ENCODE measurements around the gene MT1X.
"Not testable (repeated sequence)": the region's sequence is repeated elsewhere in the genome, so short reads cannot be mapped to it uniquely, and the experiment has no call there.

MT1X gene

DNA sequence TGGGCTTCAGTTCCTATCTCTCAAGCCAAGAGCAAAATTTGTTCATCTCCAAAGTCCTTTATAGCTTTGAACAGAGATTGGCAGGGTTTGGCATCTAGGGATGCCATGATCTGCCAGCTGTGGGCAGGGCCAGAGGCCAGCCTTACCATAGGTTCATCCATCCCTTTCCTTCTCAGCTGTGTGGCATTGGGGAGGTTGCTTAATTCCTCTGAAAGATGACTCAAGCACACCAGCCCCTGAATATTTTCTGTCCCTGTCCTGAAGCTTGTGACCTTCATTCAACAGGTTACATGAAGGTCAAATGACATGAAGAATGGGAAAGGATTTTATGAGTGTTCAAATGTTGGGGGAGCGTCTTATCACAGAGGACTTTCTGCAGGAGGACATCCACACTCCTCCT lies 17.8 kb upstream of the MT1X start:
- Histone ChIP-seq H3K9me3 (ENCODE audit: low read length) (peaks cover 6% of the 10 kb centered on the region), H3K36me3 (ENCODE audit: insufficient read depth, low read length) (no peaks in the 10 kb centered on the region), H2AFZ (ENCODE audit: low read depth, low read length) (no peak overlapping the region), H3K4me1 (ENCODE audit: insufficient read depth, low read length) (no peaks in the 10 kb centered on the region), H3K27me3 (ENCODE audit: insufficient read depth, low read length) (peaks cover 98% of the 10 kb centered on the region), H3K4me3 (ENCODE audit: low read length) (no peak overlapping the region)

GRCh38 chr16:56665286-56666261 lies 16.7 kb upstream of the MT1X start:
- H3K36me3 ChIP-seq (ENCODE audit: insufficient read depth, low read length); H3K4me3 ChIP-seq (ENCODE audit: low read length); H3K9me3 ChIP-seq (ENCODE audit: low read length); H2AFZ ChIP-seq (ENCODE audit: low read depth, low read length); H3K4me1 ChIP-seq (ENCODE audit: insufficient read depth, low read length): not testable (repeated sequence)
- H3K27me3 ChIP-seq (ENCODE audit: insufficient read depth, low read length) = peaks cover 98% of the 10 kb centered on the region

GRCh38 chr16:56667581-56668571 lies 14.4 kb upstream of the MT1X start, which contains the start of gene MT1G:
Gene MT1G (minus strand): TSS chr16:56668065. CDS start chr16:56667993, 72 bp downstream.
- Histone ChIP-seq H3K4me1 (ENCODE audit: insufficient read depth, low read length) (no peaks in the 10 kb centered on the region), H3K36me3 (ENCODE audit: insufficient read depth, low read length) (no peaks in the 10 kb centered on the region), H3K4me3 (ENCODE audit: low read length) (no peak within 1 kb of the TSS), H2AFZ (ENCODE audit: low read depth, low read length) (no peak within 1 kb of the TSS), H3K27me3 (ENCODE audit: insufficient read depth, low read length) (peaks cover 96% of the 10 kb centered on the region), H3K9me3 (ENCODE audit: low read length) (peaks cover 3% of the 10 kb centered on the region)

GRCh38 chr16:56669005-56669839 lies 13.0 kb upstream of the MT1X start, which contains the start of gene MT1H:
Gene MT1H (plus strand): TSS chr16:56669814. CDS start chr16:56669885, 71 bp downstream.
- Histone ChIP-seq H3K4me1 (ENCODE audit: insufficient read depth, low read length) (no peaks in the 10 kb centered on the region), H3K36me3 (ENCODE audit: insufficient read depth, low read length) (no peaks in the 10 kb centered on the region), H2AFZ (ENCODE audit: low read depth, low read length) (no peak within 1 kb of the TSS), H3K4me3 (ENCODE audit: low read length) (no peak within 1 kb of the TSS), H3K9me3 (ENCODE audit: low read length) (peaks cover 3% of the 10 kb centered on the region), H3K27me3 (ENCODE audit: insufficient read depth, low read length) (peaks cover 96% of the 10 kb centered on the region)

GRCh38 chr16:56669840-56670619 lies 12.2 kb upstream of the MT1X start:
- H3K36me3 ChIP-seq (ENCODE audit: insufficient read depth, low read length) = no peaks in the 10 kb centered on the region
- no peak overlapping the region for H2AFZ ChIP-seq (ENCODE audit: low read depth, low read length)
- no peaks in the 10 kb centered on the region for H3K4me1 ChIP-seq (ENCODE audit: insufficient read depth, low read length)
- no peak overlapping the region for H3K4me3 ChIP-seq (ENCODE audit: low read length)
- peaks cover 91% of the 10 kb centered on the region for H3K27me3 ChIP-seq (ENCODE audit: insufficient read depth, low read length)
- peaks cover 3% of the 10 kb centered on the region for H3K9me3 ChIP-seq (ENCODE audit: low read length)

DNA sequence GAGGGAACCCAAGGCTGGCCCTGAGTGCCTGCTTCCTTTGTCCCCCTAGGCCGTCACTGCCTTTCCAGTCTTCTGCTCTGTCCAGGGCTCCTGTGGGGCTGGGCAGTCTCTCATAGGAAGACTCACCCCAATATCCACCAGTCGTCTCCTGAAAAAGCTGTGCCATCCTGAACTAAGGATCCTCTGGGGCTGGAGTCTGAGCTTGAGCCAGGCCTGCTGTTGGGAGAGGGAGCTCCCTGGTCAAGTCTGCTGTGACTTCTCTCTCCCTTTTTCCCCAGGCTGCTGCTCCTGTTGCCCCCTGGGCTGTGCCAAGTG lies 11.7 kb upstream of the MT1X start:
- peaks cover 3% of the 10 kb centered on the region for H3K9me3 ChIP-seq (ENCODE audit: low read length)
- no peak overlapping the region for H3K4me3 ChIP-seq (ENCODE audit: low read length)
- H3K36me3 ChIP-seq (ENCODE audit: insufficient read depth, low read length) = no peaks in the 10 kb centered on the region
- H3K4me1 ChIP-seq (ENCODE audit: insufficient read depth, low read length) = no peaks in the 10 kb centered on the region
- no peak overlapping the region for H2AFZ ChIP-seq (ENCODE audit: low read depth, low read length)
- H3K27me3 ChIP-seq (ENCODE audit: insufficient read depth, low read length) = peaks cover 92% of the 10 kb centered on the region

- peaks cover 91% of the 10 kb centered on the region for H3K27me3 ChIP-seq (ENCODE audit: insufficient read depth, low read length)
- not testable (repeated sequence) for H3K9me3 ChIP-seq (ENCODE audit: low read length); H3K4me3 ChIP-seq (ENCODE audit: low read length); H2AFZ ChIP-seq (ENCODE audit: low read depth, low read length); H3K4me1 ChIP-seq (ENCODE audit: insufficient read depth, low read length); H3K36me3 ChIP-seq (ENCODE audit: insufficient read depth, low read length)
Observed at GRCh38 chr16:56671691-56672090, 10.6 kb upstream of the MT1X start.

DNA sequence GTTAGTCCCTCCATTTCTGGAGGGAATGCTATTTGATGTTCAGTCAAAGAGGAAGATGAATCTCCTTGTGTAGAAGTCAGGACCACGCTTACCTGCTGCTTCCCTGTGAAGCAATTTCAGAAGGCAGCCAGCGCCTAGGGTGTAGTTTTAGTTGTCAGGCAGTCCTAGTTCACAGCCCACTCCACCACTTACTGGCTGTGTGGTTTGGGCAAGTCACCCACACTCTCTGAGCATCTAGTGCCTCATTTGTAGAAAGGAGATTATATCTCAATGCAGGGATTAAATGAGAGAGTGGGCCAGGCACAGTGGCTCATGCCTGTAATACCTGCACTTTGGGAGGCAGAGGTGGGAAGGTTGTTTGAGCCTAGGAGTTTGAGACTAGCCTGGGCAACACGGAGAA lies 10.1 kb upstream of the MT1X start:
- peaks cover 91% of the 10 kb centered on the region for H3K27me3 ChIP-seq (ENCODE audit: insufficient read depth, low read length)
- H3K4me1 ChIP-seq (ENCODE audit: insufficient read depth, low read length); H2AFZ ChIP-seq (ENCODE audit: low read depth, low read length); H3K9me3 ChIP-seq (ENCODE audit: low read length); H3K4me3 ChIP-seq (ENCODE audit: low read length); H3K36me3 ChIP-seq (ENCODE audit: insufficient read depth, low read length): not testable (repeated sequence)

DNA sequence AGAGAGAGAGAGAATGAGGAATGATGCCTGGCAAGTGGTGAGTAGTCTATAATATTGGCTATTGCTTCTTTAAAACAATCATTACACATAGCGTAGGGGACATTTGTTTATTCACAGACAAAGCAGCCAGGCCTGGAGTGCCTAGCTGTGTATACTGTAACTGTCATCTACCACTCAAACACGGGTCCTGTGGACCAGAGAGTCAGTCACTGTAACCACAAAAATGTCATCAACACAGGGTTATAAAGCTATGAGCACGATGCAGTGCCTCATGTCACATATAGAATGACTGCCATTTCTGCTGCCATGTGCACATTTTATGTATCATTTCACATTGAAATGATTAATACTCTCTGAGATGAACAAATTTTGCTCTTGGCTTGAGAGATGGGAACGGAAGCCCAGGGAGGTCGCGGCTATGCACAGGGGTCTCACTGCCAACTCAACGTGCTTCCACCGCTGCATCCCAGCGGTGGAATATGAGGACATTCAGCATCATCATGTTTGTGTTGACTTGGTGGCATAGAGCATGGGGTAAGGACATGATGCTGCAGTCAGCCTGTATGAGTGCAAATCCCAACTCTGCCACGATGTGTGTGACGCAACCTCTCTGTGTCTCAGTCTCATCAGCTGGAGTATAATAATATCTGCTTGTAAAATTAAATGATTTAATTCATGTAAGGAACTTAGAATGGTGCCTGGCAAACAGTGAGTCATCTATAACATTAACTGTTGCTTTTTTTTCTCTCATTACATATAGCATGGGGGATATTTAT lies 9.3 kb upstream of the MT1X start:
- no peak overlapping the region for H3K4me3 ChIP-seq (ENCODE audit: low read length)
- H3K36me3 ChIP-seq (ENCODE audit: insufficient read depth, low read length) = no peaks in the 10 kb centered on the region
- no peaks in the 10 kb centered on the region for H3K4me1 ChIP-seq (ENCODE audit: insufficient read depth, low read length)

DNA sequence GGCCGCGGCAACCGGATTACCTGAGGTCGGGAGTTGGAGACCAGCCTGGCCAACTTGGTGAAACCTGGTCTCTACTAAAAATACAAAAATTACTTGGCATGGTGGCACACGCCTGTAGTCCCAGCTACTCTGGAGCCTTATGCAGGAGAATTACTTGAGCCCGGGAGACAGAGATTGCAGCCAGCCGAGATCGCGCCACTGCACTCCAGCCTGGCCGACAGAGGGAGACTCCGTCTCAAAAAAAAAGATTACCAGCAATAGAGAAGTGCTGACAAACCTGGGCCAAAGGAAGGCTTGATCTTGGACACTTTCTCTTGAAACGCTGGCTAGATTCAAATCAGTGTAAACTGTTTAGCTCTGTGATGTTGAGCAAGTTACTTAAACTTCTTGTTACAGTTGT lies 8.3 kb upstream of the MT1X start:
- Histone ChIP-seq H2AFZ (ENCODE audit: low read depth, low read length) (no peak overlapping the region), H3K36me3 (ENCODE audit: insufficient read depth, low read length) (no peaks in the 10 kb centered on the region), H3K4me1 (ENCODE audit: insufficient read depth, low read length) (no peaks in the 10 kb centered on the region), H3K9me3 (ENCODE audit: low read length) (no peaks in the 10 kb centered on the region), H3K4me3 (ENCODE audit: low read length) (no peak overlapping the region), H3K27me3 (ENCODE audit: insufficient read depth, low read length) (peaks cover 87% of the 10 kb centered on the region)

More for the DNA sequence above, 9.3 kb upstream of the MT1X start:
- H2AFZ ChIP-seq (ENCODE audit: low read depth, low read length) = no peak overlapping the region
- peaks cover 91% of the 10 kb centered on the region for H3K27me3 ChIP-seq (ENCODE audit: insufficient read depth, low read length)
- H3K9me3 ChIP-seq (ENCODE audit: low read length) = no peaks in the 10 kb centered on the region

- peaks cover 83% of the 10 kb centered on the region for H3K27me3 ChIP-seq (ENCODE audit: insufficient read depth, low read length)
- not testable (repeated sequence) for H3K36me3 ChIP-seq (ENCODE audit: insufficient read depth, low read length); H2AFZ ChIP-seq (ENCODE audit: low read depth, low read length); H3K9me3 ChIP-seq (ENCODE audit: low read length); H3K4me3 ChIP-seq (ENCODE audit: low read length); H3K4me1 ChIP-seq (ENCODE audit: insufficient read depth, low read length)
Observed at GRCh38 chr16:56674570-56674969, 7.7 kb upstream of the MT1X start.

Measured in neuron (in vitro differentiated cells).